Liver (tissue), 3 donors: ENCODE measurements around the gene PYDC2.

Experiments
- EGR1 ChIP-seq, 2 donors: IDR thresholded peaks; 2 replicates each; pipeline ENCODE4 v1.6.1; 2016 to 2018; ENCODE audit warnings: antibody characterized with exemption in 2 of 2, low read depth in 2 of 2
- GABPA ChIP-seq, 2 donors: IDR thresholded peaks in 1 of 2; conservative IDR thresholded peaks in 1 of 2; 2 replicates each; pipeline ENCODE4 v1.6.1; 2016; ENCODE audit warnings: antibody characterized with exemption in 2 of 2, mild to moderate bottlenecking in 1 of 2, moderate library complexity in 1 of 2
- HNF4G ChIP-seq: IDR thresholded peaks from 2 replicates; pipeline ENCODE4 v1.6.1; 2016; ENCODE audit warnings: antibody characterized with exemption
- NR2F2 ChIP-seq: IDR thresholded peaks from 2 replicates; pipeline ENCODE4 v1.6.1; 2016; ENCODE audit warnings: antibody characterized with exemption
- RAD21 ChIP-seq, 2 donors: IDR thresholded peaks; 2 replicates each; pipeline ENCODE4 v1.6.1; 2016; ENCODE audit warnings: antibody characterized with exemption in 2 of 2, mild to moderate bottlenecking in 2 of 2
- RXRA ChIP-seq, 2 donors: IDR thresholded peaks; 2 replicates each; pipeline ENCODE4 v1.6.1; 2017 to 2018; ENCODE audit warnings: antibody characterized with exemption in 2 of 2, mild to moderate bottlenecking in 1 of 2
- YY1 ChIP-seq: IDR thresholded peaks from 2 replicates; pipeline ENCODE4 v1.6.1; 2016; ENCODE audit warnings: antibody characterized with exemption, mild to moderate bottlenecking
- TF ChIP-seq, protein P1 (sequence below): IDR thresholded peaks from 2 replicates; pipeline ENCODE4 v1.6.1; 2016; ENCODE audit warnings: antibody characterized with exemption
- TF ChIP-seq, protein P2 (sequence below): fragments of 150-350 bp; IDR thresholded peaks from 2 replicates; pipeline ENCODE4 v1.5.1; 2017; ENCODE audit warnings: improper control_type of control experiment, low read depth, low read length; ENCODE audit not compliant: missing input control
- TF ChIP-seq, protein P3 (sequence below): IDR thresholded peaks from 2 replicates; pipeline ENCODE4 v1.6.1; 2016; ENCODE audit warnings: antibody characterized with exemption
- TF ChIP-seq, protein P4 (sequence below): IDR thresholded peaks from 2 replicates; pipeline ENCODE4 v1.6.1; 2016; ENCODE audit warnings: antibody characterized with exemption
- donor health status: healthy.
- donor health status: healthy.

- TF ChIP-seq RAD21 (IDR thresholded peaks at IDR 0.05): peak in 1 of 2 donors; percentile 31
- TF ChIP-seq, protein P1, sequence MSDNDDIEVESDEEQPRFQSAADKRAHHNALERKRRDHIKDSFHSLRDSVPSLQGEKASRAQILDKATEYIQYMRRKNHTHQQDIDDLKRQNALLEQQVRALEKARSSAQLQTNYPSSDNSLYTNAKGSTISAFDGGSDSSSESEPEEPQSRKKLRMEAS: no peak
- TF ChIP-seq, protein P2, sequence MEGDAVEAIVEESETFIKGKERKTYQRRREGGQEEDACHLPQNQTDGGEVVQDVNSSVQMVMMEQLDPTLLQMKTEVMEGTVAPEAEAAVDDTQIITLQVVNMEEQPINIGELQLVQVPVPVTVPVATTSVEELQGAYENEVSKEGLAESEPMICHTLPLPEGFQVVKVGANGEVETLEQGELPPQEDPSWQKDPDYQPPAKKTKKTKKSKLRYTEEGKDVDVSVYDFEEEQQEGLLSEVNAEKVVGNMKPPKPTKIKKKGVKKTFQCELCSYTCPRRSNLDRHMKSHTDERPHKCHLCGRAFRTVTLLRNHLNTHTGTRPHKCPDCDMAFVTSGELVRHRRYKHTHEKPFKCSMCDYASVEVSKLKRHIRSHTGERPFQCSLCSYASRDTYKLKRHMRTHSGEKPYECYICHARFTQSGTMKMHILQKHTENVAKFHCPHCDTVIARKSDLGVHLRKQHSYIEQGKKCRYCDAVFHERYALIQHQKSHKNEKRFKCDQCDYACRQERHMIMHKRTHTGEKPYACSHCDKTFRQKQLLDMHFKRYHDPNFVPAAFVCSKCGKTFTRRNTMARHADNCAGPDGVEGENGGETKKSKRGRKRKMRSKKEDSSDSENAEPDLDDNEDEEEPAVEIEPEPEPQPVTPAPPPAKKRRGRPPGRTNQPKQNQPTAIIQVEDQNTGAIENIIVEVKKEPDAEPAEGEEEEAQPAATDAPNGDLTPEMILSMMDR: no peak
- no peak for TF ChIP-seq RXRA (IDR thresholded peaks at IDR 0.05)
- no peak for TF ChIP-seq GABPA (IDR thresholded peaks at IDR 0.05 in 1 of 2, conservative IDR thresholded peaks at IDR 0.05 in 1 of 2)
- no peak for TF ChIP-seq HNF4G
- TF ChIP-seq, protein P3, sequence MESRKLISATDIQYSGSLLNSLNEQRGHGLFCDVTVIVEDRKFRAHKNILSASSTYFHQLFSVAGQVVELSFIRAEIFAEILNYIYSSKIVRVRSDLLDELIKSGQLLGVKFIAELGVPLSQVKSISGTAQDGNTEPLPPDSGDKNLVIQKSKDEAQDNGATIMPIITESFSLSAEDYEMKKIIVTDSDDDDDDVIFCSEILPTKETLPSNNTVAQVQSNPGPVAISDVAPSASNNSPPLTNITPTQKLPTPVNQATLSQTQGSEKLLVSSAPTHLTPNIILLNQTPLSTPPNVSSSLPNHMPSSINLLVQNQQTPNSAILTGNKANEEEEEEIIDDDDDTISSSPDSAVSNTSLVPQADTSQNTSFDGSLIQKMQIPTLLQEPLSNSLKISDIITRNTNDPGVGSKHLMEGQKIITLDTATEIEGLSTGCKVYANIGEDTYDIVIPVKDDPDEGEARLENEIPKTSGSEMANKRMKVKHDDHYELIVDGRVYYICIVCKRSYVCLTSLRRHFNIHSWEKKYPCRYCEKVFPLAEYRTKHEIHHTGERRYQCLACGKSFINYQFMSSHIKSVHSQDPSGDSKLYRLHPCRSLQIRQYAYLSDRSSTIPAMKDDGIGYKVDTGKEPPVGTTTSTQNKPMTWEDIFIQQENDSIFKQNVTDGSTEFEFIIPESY: no peak
- TF ChIP-seq YY1: no peak
- TF ChIP-seq NR2F2: no peak
- no peak for TF ChIP-seq EGR1 (IDR thresholded peaks at IDR 0.05; ENCODE audit: low read depth in 2 of 2)
- TF ChIP-seq, protein P4, sequence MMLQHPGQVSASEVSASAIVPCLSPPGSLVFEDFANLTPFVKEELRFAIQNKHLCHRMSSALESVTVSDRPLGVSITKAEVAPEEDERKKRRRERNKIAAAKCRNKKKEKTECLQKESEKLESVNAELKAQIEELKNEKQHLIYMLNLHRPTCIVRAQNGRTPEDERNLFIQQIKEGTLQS: no peak
Observed at GRCh38 chr3:191502583-191502982, 41.6 kb downstream of the PYDC2 start.
